Measurements from ENCODE around the gene VAPA. TPM values are rescaled to one million over a fixed set of nuclear protein-coding genes. Genes with fewer than 3 reads are reported as not detected.
A peak's percentile ranks its signal among the peaks of the same experiment; 100 is the strongest.
"Not testable (repeated sequence)": the region's sequence is repeated elsewhere in the genome, so short reads cannot be mapped to it uniquely, and the experiment has no call there.

The VAPA gene
- total RNA-seq, 1 donor from 2014 or later = 169 TPM

- no peak for TF ChIP-seq CTCF (conservative IDR thresholded peaks at IDR 0.05; ENCODE audit: low read depth, low read length)
- DNase-seq (ENCODE audit: low read depth) = no peak
- H3K4me3 ChIP-seq (ENCODE audit: low read depth, low read length) = no peak overlapping the region
These were observed 5.9 kb upstream of the VAPA start for GRCh38 chr18:9907867-9908266.

GRCh38 chr18:9910071-9910470 is 3.7 kb upstream of the VAPA start:
- no peak overlapping the region for H3K4me3 ChIP-seq (ENCODE audit: low read depth, low read length)
- DNase-seq (ENCODE audit: low read depth) = no peak
- no peak for TF ChIP-seq CTCF (conservative IDR thresholded peaks at IDR 0.05; ENCODE audit: low read depth, low read length)

- no peak for TF ChIP-seq CTCF (conservative IDR thresholded peaks at IDR 0.05; ENCODE audit: low read depth, low read length)
- H3K4me3 ChIP-seq (ENCODE audit: low read depth, low read length) = no peak overlapping the region
- DNase-seq (ENCODE audit: low read depth) = no peak
These were observed 3.2 kb upstream of the VAPA start for GRCh38 chr18:9910661-9911060.

- no peak for TF ChIP-seq CTCF (conservative IDR thresholded peaks at IDR 0.05; ENCODE audit: low read depth, low read length)
- DNase-seq (ENCODE audit: low read depth) = no peak
- no peak overlapping the region for H3K4me3 ChIP-seq (ENCODE audit: low read depth, low read length)
These were observed 2.6 kb upstream of the VAPA start for GRCh38 chr18:9911226-9911625.

GRCh38 chr18:9912285-9912684 is 1.5 kb upstream of the VAPA start:
- DNase-seq (ENCODE audit: low read depth) = not testable (repeated sequence)

GRCh38 chr18:9913151-9913525 is 678 bp upstream of the VAPA start:
- no peak for DNase-seq (ENCODE audit: low read depth)

More at GRCh38 chr18:9912285-9912684, 1.5 kb upstream of the VAPA start:
- not testable (repeated sequence) for H3K4me3 ChIP-seq (ENCODE audit: low read depth, low read length)

GRCh38 chr18:9914334-9914583 is 443 bp downstream of the VAPA start:
- peak overlapping the region; percentile 81 for H3K4me3 ChIP-seq (ENCODE audit: low read depth, low read length)
- DNase-seq (ENCODE audit: low read depth) = no peak
- no peak for TF ChIP-seq CTCF (conservative IDR thresholded peaks at IDR 0.05; ENCODE audit: low read depth, low read length)

More at GRCh38 chr18:9913151-9913525, 678 bp upstream of the VAPA start:
- peak overlapping the region; percentile 81 for H3K4me3 ChIP-seq (ENCODE audit: low read depth, low read length)
- TF ChIP-seq CTCF (conservative IDR thresholded peaks at IDR 0.05; ENCODE audit: low read depth, low read length) = no peak

Data from epithelial cell of proximal tubule (primary cell).